Esophagus mucosa (tissue), 1 donor: ENCODE results near the gene NUBPL. TPM values are rescaled to one million over a fixed set of nuclear protein-coding genes. Genes with fewer than 3 reads are reported as not detected.
"Not testable (repeated sequence)": the region's sequence is repeated elsewhere in the genome, so short reads cannot be mapped to it uniquely, and the experiment has no call there.

Experiments used
- ATAC-seq: fragments of 200-7000 bp; cut with Tn5 transposase; one replicate; pipeline ENCODE4 v1.9.1; 2020
- total RNA-seq: library from RNA; stranded (reverse); gene quantifications from one replicate; pipeline ENCODE4 v1.2.4, GENCODE V29; 2023
- donor health status: DM: yes; HTN: yes; CAD: no.

NUBPL gene
- total RNA-seq, 1 donor from 2014 or later: 6.8 TPM

- no peak for ATAC-seq
Measured at GRCh38 chr14:31578792-31579501, 17.7 kb downstream of the NUBPL start.

- no peak for ATAC-seq
Measured at GRCh38 chr14:31580234-31580633, 19.0 kb downstream of the NUBPL start.

GRCh38 chr14:31582286-31582691 lies 21.1 kb downstream of the NUBPL start:
- ATAC-seq: no peak

- no peak for ATAC-seq
Measured at GRCh38 chr14:31582836-31583452, 21.7 kb downstream of the NUBPL start.

GRCh38 chr14:31590206-31590605 lies 29.0 kb downstream of the NUBPL start:
- no peak for ATAC-seq

GRCh38 chr14:31592122-31592521 lies 30.9 kb downstream of the NUBPL start:
- ATAC-seq: no peak

- no peak for ATAC-seq
Measured at GRCh38 chr14:31592631-31593030, 31.4 kb downstream of the NUBPL start.

- ATAC-seq: no peak
Measured at GRCh38 chr14:31596342-31597095, 35.3 kb downstream of the NUBPL start.

- no peak for ATAC-seq
Measured at GRCh38 chr14:31605702-31606101, 44.5 kb downstream of the NUBPL start.

GRCh38 chr14:31611778-31612433 lies 50.7 kb downstream of the NUBPL start:
- ATAC-seq: no peak

- no peak for ATAC-seq
Measured at GRCh38 chr14:31613188-31613587, 52.0 kb downstream of the NUBPL start.

GRCh38 chr14:31618884-31619283 lies 57.7 kb downstream of the NUBPL start:
- not testable (repeated sequence) for ATAC-seq

- ATAC-seq: no peak
Measured at GRCh38 chr14:31619440-31619839, 58.2 kb downstream of the NUBPL start.

GRCh38 chr14:31620898-31621297 lies 59.7 kb downstream of the NUBPL start:
- ATAC-seq: not testable (repeated sequence)

- no peak for ATAC-seq
Measured at GRCh38 chr14:31622060-31622459, 60.9 kb downstream of the NUBPL start.

- ATAC-seq: not testable (repeated sequence)
Measured at GRCh38 chr14:31652900-31653299, 91.7 kb downstream of the NUBPL start.

GRCh38 chr14:31657917-31658316 lies 96.7 kb downstream of the NUBPL start:
- ATAC-seq: no peak

GRCh38 chr14:31659278-31659677 lies 98.1 kb downstream of the NUBPL start:
- no peak for ATAC-seq

GRCh38 chr14:31660191-31660590 lies 99.0 kb downstream of the NUBPL start:
- no peak for ATAC-seq

- ATAC-seq: no peak
Measured at GRCh38 chr14:31660728-31661127, 99.5 kb downstream of the NUBPL start.

GRCh38 chr14:31668348-31668747 lies 107.1 kb downstream of the NUBPL start:
- ATAC-seq: no peak

GRCh38 chr14:31672709-31673108 lies 111.5 kb downstream of the NUBPL start:
- no peak for ATAC-seq

- ATAC-seq: no peak
Measured at GRCh38 chr14:31677052-31677451, 115.8 kb downstream of the NUBPL start.
